ENCODE measurements around the gene IFIT3.

The IFIT3 gene

DNA sequence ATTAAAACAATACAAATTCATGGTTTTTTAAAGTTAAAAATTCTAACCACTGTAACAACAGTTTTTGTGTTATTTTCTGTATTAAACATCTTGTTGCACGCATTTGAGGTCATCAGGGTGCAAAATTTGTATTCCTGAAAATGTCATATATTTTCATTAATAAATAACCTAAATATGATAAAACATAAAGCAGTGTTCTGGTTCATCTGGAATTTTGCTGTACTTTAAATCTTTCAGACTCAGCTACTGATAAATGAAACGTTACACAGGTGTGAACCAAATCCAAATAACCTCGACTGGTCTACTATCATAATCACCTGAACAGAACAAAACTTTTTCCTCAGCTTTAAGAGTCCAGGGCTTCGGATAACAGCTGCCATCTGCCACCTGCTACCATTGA lies 19.1 kb upstream of the IFIT3 start:
- Histone ChIP-seq H3K9ac (ENCODE audit: low read depth, low read length) (no peak overlapping the region), H3K4me2 (ENCODE audit: insufficient read depth, low read length) (no peak overlapping the region), H3K36me3 (ENCODE audit: insufficient read depth, low read length) (peaks cover 10% of the 10 kb centered on the region; the same call in 1 of the 2 replicates), H3K27ac (ENCODE audit: low read length) (no peak overlapping the region), H3K9me3 (ENCODE audit: insufficient read depth, low read length, severe bottlenecking) (no peaks in the 10 kb centered on the region), H3K4me3 (ENCODE audit: low read depth in 1 of 2, low read length in 2 of 2) (no peak overlapping the region), H4K20me1 (ENCODE audit: insufficient read depth, low read length) (no peaks in the 10 kb centered on the region), H3K4me1 (ENCODE audit: insufficient read depth, low read length) (peaks cover 2% of the 10 kb centered on the region), H3K27me3 (ENCODE audit: insufficient read depth, low read length, poor library complexity) (no peaks in the 10 kb centered on the region), H3K79me2 (ENCODE audit: insufficient read depth, low read length) (no peaks in the 10 kb centered on the region), H2AFZ (ENCODE audit: low read depth, low read length) (no peak overlapping the region)
- DNase-seq (no peak), ATAC-seq (ENCODE audit: insufficient read depth, low read depth) (no peak)
- TF ChIP-seq EZH2 (IDR thresholded peaks at IDR 0.05; ENCODE audit: borderline replicate concordance, low read depth, low read length, severe bottlenecking) (no peak), CTCF (IDR thresholded peaks at IDR 0.05; ENCODE audit: borderline replicate concordance, extremely low read depth, low read length, poor library complexity, severe bottlenecking) (no peak)

DNA sequence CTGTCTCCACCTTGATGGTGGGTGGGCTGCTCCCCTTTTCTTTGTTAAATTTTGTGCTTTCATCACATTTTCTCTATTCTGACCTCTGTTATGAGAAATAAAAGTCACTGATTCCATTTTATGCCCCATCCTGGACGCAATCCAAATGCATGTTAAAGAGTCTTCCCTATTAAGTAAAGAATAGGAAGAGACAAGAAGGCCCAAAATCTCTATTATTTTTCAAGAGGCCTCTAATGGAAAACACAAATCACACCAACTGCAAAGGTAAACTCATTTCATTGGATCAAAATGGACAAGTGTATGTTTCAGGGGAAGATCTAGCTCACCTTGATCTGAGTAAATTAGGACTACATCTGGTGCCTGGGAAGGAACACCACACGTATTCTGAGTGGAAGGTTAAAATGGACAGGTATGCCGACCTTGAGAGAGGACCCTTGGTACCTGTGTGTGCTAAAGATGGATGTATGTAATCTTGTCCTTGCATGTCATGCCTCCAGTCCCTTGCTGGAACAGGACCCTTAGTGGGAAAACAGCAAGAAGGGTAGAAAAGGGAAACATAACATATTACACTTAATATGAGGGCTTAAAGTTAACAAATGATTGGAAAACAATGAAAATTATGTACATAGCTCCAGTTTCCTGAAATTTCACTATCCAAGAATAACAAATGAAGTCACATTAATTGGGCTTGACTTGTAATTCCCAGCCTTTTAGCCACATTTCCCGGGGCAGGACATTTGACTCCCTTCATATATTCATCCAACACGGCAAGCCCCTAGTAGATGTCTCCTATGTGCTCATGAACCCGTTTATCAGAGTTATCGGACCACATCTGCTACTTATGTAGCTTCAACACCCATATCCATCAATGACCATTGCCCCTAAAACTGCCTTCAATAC lies 18.4 kb upstream of the IFIT3 start:
- no peak overlapping the region for H2AFZ ChIP-seq (ENCODE audit: low read depth, low read length)
- ATAC-seq (ENCODE audit: insufficient read depth, low read depth) (no peak), DNase-seq (no peak)
- no peaks in the 10 kb centered on the region for H4K20me1 ChIP-seq (ENCODE audit: insufficient read depth, low read length)
- H3K79me2 ChIP-seq (ENCODE audit: insufficient read depth, low read length): no peaks in the 10 kb centered on the region
- H3K27ac ChIP-seq (ENCODE audit: low read length): no peak overlapping the region
- no peak overlapping the region for H3K4me3 ChIP-seq (ENCODE audit: low read depth in 1 of 2, low read length in 2 of 2)
- H3K9me3 ChIP-seq (ENCODE audit: insufficient read depth, low read length, severe bottlenecking): no peaks in the 10 kb centered on the region
- no peak overlapping the region for H3K4me2 ChIP-seq (ENCODE audit: insufficient read depth, low read length)
- TF ChIP-seq CTCF (IDR thresholded peaks at IDR 0.05; ENCODE audit: borderline replicate concordance, extremely low read depth, low read length, poor library complexity, severe bottlenecking) (no peak), EZH2 (IDR thresholded peaks at IDR 0.05; ENCODE audit: borderline replicate concordance, low read depth, low read length, severe bottlenecking) (no peak)
- peaks cover 10% of the 10 kb centered on the region; the same call in 1 of the 2 replicates for H3K36me3 ChIP-seq (ENCODE audit: insufficient read depth, low read length)
- no peaks in the 10 kb centered on the region for H3K27me3 ChIP-seq (ENCODE audit: insufficient read depth, low read length, poor library complexity)
- no peaks in the 10 kb centered on the region for H3K4me1 ChIP-seq (ENCODE audit: insufficient read depth, low read length)
- no peak overlapping the region for H3K9ac ChIP-seq (ENCODE audit: low read depth, low read length)

DNA sequence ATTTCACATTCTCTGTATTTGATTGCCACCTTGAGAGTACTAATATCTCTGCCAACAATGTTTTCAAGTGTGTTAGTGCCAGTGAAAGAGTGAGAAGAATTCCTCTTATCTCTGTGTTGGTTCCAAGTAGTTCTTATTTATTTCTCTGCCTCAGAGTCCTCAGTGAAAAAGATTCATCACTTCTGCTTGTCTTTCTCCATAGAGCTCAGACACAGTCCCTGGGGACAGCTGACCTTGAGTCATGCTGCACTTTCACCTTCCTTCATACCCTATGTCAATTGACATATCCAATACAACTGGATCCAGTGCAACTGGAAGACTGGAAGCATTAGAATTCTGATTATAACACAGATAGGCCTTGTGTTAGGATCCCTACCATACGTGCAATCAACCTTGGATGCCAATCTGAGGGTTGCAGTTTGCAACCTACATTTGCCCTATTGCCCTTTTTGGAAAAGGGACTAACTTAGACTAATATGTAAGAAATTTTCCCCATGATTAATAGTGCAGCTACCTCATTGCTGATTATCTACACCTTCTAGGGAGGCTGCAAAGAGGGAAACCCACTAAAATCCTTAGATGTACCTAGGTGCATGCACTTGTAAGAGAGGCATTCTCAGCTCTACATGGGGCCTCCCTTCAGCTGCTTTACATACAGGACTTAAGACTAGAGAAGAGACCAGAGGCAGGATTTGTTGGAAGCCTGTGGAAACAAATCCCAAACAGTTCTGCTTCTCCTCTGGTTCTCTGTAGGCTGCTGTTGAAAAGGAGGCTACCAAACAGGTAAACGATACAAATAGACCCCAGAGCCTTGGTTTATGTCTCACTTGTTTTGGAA lies 17.5 kb upstream of the IFIT3 start:
- H2AFZ ChIP-seq (ENCODE audit: low read depth, low read length): no peak overlapping the region
- no peak overlapping the region for H3K4me2 ChIP-seq (ENCODE audit: insufficient read depth, low read length)
- no peaks in the 10 kb centered on the region for H3K27me3 ChIP-seq (ENCODE audit: insufficient read depth, low read length, poor library complexity)
- H3K9me3 ChIP-seq (ENCODE audit: insufficient read depth, low read length, severe bottlenecking): no peaks in the 10 kb centered on the region
- no peak for TF ChIP-seq CTCF (IDR thresholded peaks at IDR 0.05; ENCODE audit: borderline replicate concordance, extremely low read depth, low read length, poor library complexity, severe bottlenecking)
- TF ChIP-seq EZH2 (IDR thresholded peaks at IDR 0.05; ENCODE audit: borderline replicate concordance, low read depth, low read length, severe bottlenecking): no peak
- no peaks in the 10 kb centered on the region for H3K4me1 ChIP-seq (ENCODE audit: insufficient read depth, low read length)
- no peak overlapping the region for H3K4me3 ChIP-seq (ENCODE audit: low read depth in 1 of 2, low read length in 2 of 2)
- H3K79me2 ChIP-seq (ENCODE audit: insufficient read depth, low read length): no peaks in the 10 kb centered on the region
- peaks cover 10% of the 10 kb centered on the region; the same call in 1 of the 2 replicates for H3K36me3 ChIP-seq (ENCODE audit: insufficient read depth, low read length)
- H3K9ac ChIP-seq (ENCODE audit: low read depth, low read length): no peak overlapping the region
- ATAC-seq (ENCODE audit: insufficient read depth, low read depth): no peak
- no peaks in the 10 kb centered on the region for H4K20me1 ChIP-seq (ENCODE audit: insufficient read depth, low read length)
- DNase-seq: no peak
- no peak overlapping the region for H3K27ac ChIP-seq (ENCODE audit: low read length)
